ENCODE results near the gene SESN1. TPM values are rescaled to one million over a fixed set of nuclear protein-coding genes. Genes with fewer than 3 reads are reported as not detected.

SESN1 gene
- total RNA-seq, 1 donor from 2014 or later: 38.1 TPM

GRCh38 chr6:108955329-108955949 is 139.2 kb downstream of the SESN1 start:
- DNase-seq (ENCODE audit: low spot score) (no peak), ATAC-seq (no peak)
- intact Hi-C loops (cut with DNase I): no loop called here

- intact Hi-C loops (cut with DNase I): no loop called here
- no peak for DNase-seq (ENCODE audit: low spot score)
These were observed 141.0 kb downstream of the SESN1 start for GRCh38 chr6:108953681-108954080.

GRCh38 chr6:108952776-108953486 is 141.7 kb downstream of the SESN1 start:
- ATAC-seq (peak; percentile 38), DNase-seq (ENCODE audit: low spot score) (no peak)
- intact Hi-C loops (cut with DNase I): no loop called here

More at GRCh38 chr6:108953681-108954080, 141.0 kb downstream of the SESN1 start:
- no peak for ATAC-seq

GRCh38 chr6:108951351-108951953 is 143.2 kb downstream of the SESN1 start:
- ATAC-seq: no peak
- intact Hi-C loops (cut with DNase I): no loop called here
- DNase-seq (ENCODE audit: low spot score): no peak

GRCh38 chr6:108948181-108948661 is 146.4 kb downstream of the SESN1 start:
- ATAC-seq (no peak), DNase-seq (ENCODE audit: low spot score) (peak; percentile 71)
- intact Hi-C loops (cut with DNase I): no loop called here

GRCh38 chr6:108947114-108947854 is 147.4 kb downstream of the SESN1 start:
- DNase-seq (ENCODE audit: low spot score) (no peak), ATAC-seq (peak; percentile 67)
- intact Hi-C loops (cut with DNase I): no loop called here

- intact Hi-C loops (cut with DNase I): no loop called here
- DNase-seq (ENCODE audit: low spot score): no peak
- no peak for ATAC-seq
These were observed 148.0 kb downstream of the SESN1 start for GRCh38 chr6:108946695-108947094.

GRCh38 chr6:108945681-108946159 is 148.9 kb downstream of the SESN1 start:
- intact Hi-C loops (cut with DNase I): no loop called here
- DNase-seq (ENCODE audit: low spot score) (peak; percentile 76), ATAC-seq (peak; percentile 84)

- ATAC-seq (peak; percentile 78), DNase-seq (ENCODE audit: low spot score) (no peak)
- intact Hi-C loops (cut with DNase I): no loop called here
These were observed 149.7 kb downstream of the SESN1 start for GRCh38 chr6:108944707-108945680.

- ATAC-seq (no peak), DNase-seq (ENCODE audit: low spot score) (no peak)
- intact Hi-C loops (cut with DNase I): no loop called here
These were observed 150.6 kb downstream of the SESN1 start for GRCh38 chr6:108944071-108944470.

GRCh38 chr6:108942556-108943492 is 151.8 kb downstream of the SESN1 start:
- ATAC-seq (no peak), DNase-seq (ENCODE audit: low spot score) (no peak)
- intact Hi-C loops (cut with DNase I): no loop called here

GRCh38 chr6:108941859-108942258 is 152.8 kb downstream of the SESN1 start:
- intact Hi-C loops (cut with DNase I): no loop called here
- ATAC-seq (no peak), DNase-seq (ENCODE audit: low spot score) (no peak)

- intact Hi-C loops (cut with DNase I): no loop called here
- no peak for DNase-seq (ENCODE audit: low spot score)
- ATAC-seq: no peak
These were observed 153.4 kb downstream of the SESN1 start for GRCh38 chr6:108941281-108941680.

- ATAC-seq (no peak), DNase-seq (ENCODE audit: low spot score) (no peak)
- intact Hi-C loops (cut with DNase I): no loop called here
These were observed 153.9 kb downstream of the SESN1 start for GRCh38 chr6:108940741-108941140.

- no peak for ATAC-seq
- DNase-seq (ENCODE audit: low spot score): no peak
- intact Hi-C loops (cut with DNase I): no loop called here
These were observed 157.5 kb downstream of the SESN1 start for GRCh38 chr6:108937170-108937569.

All from sciatic nerve (tissue), 2 donors.